GM21515 (cell line): ENCODE data around the gene VPS39.

Experiments
- ATAC-seq: cut with Tn5 transposase; IDR thresholded peaks from one replicate; pipeline ENCODE4 v1.9.1; 2021; ENCODE audit not compliant: unreplicated experiment

The VPS39 gene

DNA sequence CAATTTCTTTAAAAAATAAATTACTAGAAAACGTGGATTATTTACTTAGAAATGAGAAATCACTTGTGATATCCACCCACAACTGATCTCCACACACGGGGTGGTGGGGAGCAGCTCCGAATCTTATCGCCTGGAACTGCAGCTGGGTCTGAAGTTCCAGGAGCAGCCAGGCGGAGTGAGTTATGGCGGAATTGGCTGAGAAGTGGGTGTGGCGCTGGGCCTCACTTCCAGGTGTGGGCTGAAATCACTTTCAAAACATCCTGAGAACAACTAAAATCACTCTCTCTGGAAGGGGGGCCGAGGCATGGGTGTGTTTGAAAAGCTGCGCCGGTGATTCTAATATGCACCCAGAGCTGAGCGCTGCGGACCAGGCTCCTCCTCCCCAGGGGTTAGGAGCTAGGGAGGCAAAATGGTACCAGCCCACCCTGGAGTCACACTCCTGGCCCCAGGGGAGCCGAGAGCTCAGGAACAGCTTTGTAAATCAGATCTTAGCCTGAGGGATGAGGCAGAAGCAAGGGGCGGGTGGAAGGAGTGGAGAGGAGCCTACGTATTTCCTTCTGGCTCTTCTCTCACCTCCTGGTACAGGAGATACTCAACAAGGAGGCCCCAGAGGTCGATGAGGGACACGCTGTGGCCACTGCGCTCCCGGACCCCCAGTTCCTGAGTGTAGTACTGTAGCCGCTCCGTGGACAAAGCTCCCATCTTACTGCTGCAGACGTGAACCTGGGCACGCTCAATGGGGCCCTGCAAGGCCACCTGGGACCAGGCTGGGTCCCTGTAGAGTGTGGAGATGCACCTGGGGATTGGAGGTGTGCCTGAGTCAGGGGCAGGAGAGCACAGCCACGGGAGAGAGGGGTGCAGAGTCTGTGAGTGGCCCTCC lies 61.3 kb downstream of the VPS39 start:
- no peak for ATAC-seq

DNA sequence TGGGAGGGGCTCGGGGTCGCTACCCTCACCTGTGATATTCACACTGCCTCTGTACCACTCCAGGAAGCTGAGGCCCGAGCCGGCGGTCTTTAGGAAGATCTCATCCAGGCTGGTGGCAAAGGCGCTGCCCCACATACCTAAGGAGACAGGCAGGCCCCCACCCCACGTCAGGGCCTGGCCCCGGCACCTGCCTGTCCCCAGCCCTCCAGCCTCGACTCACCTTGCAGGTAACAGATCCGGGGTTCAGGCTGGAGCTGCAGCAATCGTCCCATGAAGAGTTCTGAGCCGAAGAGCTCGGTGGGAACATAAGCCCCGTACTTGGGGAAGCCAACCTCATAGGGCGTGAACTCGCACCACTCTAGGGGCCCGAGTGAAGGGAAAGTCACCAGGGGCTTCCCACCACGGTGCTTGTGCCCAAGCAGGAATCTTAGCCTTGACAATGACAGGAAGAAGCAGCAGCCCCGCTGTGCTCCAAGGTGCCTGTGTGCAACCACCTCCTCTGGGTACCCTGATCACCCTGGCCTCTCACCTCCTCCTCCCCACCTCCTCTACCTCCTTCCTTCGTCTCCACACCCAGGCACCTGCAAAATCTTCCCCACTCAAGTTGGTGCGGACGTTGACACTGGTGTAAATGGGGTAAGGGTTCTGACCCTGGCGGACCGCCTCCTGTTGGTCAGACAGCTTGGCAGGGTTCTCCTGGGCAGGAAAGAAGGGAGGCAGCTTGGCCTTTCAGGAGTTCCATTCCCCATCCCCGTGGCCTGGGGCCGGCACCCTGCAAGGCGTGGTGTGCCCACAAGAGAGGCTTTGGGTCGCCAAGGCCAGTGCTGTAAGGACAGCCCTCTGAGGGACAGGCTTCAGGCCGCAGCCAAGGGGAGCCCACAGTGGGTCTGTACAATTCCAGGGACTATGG lies 62.3 kb downstream of the VPS39 start:
- ATAC-seq, result no peak

DNA sequence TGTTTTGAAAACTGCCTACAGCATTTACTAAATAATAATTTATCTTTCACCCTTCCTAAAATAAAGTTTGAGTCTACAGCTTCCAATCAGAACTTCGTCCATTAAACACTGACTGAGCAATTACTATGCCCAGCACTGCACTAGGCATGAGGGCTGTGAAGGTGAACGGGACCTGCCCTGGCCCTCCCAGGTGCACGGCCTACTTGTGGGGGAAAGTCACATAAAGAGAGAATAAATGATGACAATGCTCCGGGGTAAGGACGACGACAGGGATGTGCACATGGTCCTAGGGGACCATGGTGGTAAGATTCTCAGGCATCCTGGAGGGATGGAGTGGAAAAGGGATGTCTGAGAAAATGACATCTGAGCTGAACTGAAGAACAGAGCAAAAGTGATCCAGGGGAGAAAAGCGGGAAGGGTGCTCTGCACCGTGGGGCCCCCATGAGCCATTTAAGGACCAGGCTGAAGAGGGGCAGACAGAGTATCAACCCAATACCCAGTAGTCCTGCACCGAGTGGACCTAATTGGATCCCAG lies 63.2 kb downstream of the VPS39 start:
- ATAC-seq, result no peak

DNA sequence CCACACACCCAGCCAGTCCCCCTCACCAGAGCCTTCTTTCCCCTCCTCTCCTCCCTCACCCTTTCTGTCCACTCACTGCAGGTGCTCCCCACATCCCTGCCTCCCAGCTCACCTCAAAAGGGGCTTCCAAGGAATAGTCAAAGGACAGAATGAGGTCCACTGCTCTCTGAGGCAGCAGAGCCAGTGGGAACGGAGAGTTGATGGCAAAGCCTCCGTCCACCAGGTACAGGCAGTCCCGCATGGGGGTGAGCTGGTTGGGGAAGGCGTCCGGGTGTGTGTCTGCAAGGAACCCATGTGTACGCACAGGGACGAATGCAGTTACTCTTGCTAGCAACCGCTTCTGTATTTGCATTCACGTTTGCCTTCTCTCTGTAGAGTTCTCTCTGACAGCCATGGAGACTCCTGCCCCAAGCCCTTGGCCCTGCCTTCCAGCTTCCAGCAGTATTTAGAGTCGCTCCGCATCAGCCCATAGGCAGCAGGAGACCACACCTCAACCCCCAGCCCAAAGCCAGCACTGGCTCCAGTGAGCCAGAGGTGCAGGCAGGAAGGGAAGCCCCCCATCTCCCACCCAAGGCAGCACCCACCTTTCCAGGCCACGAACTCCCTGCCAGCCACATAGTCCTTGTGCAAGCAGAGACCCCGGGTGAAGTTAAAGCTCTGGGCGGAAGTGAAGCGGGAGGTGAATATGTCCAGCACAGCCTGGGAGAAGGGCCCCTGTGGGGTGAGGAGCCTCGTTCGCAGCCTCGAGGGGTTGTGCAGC lies 64.1 kb downstream of the VPS39 start:
- ATAC-seq, result no peak

DNA sequence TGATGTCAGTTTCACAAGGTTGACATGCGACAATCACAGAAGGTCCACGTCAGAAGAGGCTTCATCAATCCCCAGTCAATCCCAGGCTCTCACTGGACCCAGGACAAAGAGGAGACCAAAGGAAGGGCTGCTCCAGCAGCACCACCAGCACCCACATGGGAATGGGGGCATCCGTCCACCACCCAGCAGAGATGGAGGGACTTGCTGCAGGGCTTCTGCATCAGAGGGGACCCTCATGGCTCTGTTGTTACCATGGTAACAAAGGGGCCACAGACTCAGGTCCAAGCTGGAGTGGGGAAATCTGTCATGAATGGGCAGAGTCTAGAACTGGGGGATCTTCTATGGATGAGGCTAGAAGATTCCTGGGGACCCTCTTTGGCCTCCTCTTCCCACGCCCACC lies 64.7 kb downstream of the VPS39 start:
- ATAC-seq, result no peak

DNA sequence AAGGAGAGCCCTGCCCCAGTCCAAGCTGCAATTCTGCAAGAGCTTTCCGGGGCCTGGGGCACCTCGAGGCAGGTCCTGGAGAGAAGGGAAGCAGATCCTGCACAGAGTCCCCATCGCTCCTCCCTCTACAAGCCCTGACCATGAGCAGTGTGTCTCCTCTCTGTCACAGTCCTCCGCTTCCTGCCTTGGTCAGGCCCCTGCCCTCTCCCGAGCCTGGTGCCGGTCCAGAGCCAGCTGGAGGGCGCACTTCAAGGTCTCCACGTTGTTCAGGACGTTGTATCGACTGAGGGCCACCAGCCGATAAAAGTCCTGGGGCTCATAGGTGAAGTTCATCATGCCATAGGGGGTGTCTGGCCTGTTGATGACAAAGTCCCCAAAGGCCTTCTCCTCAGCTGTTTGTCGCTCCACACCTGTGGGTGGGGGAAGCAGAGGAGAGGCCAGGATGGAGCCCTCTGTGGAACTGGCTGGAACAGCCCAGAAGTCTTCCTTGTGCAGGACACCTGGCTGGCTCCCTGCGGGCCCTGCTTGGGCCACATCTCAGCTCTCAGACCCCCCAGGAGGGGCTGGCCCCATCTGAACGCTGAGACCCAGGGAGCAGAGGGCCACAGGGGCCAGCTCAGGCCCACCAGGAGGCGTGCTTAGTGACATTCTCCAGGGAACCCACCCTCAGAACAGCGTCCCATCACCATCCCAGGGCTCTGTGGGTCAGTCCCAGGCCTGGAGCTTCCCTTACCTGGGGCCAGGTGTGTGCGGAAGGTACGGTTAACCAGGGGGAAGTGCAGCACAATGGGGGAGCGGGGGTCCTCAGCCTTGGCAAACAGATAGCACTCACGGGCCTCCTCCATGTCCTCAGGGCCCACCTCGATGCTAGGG lies 66.1 kb downstream of the VPS39 start:
- ATAC-seq, result no peak

DNA sequence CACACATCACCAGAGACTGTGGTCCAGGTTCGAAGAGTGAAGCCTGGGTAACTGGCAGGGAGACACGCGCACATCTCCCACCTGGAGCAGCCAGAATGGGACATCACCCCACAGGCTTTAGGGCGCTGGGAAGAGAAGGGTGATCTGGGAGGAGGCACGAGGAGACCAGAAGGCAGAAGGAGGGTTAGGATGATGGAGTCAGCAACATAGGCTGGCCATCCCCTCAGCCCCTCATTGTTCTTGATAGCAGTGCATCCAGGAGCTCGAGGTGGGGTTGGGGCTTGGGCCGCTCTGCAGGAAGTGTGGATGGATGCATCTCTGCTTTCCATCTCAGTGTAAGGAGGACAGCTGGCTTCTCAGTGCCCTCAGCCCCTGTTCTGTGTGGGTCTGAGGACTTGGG lies 66.9 kb downstream of the VPS39 start:
- no peak for ATAC-seq

DNA sequence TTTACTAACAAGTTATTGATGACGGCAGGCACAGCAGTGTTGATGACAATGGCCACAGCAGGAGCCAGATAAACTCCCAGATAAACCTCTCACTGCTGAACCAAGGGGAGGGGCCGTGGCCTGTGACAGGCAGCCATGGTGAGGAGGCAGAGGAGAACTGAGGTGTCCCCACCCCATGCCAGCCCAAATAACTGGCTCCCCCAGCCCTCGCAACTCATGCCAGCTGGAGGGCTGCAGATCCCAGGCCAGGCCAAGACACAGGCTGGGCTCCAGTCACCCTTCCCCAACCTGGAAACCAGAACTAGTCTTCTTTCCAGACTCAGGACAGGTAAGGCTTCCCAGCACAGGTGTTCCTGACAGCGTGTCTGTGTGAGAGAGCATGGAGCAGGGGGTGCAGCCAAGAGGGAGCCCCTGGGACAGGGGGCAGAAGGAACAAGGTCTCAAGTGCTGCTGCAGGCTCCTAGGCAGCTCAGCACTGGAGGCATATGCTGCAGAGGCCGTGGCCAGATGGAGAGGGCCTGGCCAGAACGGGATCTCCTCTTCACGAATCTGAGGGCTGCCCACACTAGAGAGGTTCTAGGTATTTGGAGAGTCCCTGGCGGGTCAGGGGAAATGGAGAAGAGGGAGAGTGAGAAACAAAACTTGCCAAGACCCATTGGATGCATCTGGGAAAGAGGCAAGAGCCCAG lies 67.6 kb downstream of the VPS39 start:
- ATAC-seq, result no peak

DNA sequence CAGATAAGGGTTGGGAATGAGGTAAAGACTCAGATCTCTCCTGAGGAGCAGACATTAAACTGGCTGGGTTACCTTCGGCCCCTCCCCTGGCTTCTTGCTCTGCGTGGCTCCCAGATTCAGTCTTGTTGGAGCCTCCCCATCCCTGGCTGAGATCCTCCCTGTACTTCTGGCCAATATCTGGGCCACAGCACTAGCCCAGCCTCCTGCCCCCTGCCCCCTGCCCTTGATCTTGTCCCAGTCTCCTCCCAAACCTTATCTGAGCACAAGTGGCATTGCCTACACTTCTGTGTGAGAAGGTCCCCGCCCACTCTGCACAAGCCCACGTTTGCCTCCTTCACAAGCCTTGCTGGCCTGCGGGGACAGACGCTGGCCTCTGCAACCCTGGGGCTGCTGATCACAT lies 68.5 kb downstream of the VPS39 start:
- no peak for ATAC-seq

DNA sequence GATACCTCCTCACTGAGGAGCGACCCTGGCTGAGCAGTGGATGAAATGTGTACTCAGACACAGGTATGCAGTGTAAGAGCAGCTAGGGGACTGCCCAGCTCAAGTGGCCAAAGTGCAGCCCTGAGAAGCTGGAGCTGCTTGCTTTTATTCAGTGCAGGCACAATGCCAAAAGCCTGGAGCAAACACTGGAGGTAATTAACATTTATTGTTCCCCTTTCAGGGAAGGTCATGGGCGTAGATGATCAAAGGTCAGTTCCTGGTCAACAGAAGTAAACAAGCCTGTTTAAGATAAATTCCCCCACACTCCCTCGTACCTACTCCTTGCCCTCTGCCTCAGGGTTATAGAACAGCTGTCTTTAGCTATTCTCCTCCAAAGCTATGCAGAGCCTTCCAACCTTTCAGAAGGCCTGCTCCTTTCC lies 69.1 kb downstream of the VPS39 start:
- ATAC-seq, result no peak

DNA sequence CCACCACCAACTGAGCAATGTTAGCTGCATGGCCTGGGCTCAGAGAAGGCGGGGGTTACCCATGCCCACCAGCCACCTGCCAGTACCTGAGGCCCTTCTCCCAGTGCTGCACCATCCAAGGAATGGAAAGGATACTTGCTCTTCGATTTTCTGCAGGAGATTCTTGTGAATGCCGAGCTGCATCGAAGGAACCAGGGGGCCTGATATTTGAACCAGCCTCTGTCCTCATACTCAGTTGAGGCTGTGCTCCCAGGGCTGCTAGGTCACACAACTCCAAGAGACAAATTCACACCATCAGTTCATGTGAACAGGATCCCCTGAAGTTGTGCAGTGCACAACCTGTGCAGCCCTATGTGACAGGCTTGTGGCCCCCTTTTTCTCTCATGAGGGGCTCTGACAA lies 69.7 kb downstream of the VPS39 start:
- ATAC-seq, result no peak

DNA sequence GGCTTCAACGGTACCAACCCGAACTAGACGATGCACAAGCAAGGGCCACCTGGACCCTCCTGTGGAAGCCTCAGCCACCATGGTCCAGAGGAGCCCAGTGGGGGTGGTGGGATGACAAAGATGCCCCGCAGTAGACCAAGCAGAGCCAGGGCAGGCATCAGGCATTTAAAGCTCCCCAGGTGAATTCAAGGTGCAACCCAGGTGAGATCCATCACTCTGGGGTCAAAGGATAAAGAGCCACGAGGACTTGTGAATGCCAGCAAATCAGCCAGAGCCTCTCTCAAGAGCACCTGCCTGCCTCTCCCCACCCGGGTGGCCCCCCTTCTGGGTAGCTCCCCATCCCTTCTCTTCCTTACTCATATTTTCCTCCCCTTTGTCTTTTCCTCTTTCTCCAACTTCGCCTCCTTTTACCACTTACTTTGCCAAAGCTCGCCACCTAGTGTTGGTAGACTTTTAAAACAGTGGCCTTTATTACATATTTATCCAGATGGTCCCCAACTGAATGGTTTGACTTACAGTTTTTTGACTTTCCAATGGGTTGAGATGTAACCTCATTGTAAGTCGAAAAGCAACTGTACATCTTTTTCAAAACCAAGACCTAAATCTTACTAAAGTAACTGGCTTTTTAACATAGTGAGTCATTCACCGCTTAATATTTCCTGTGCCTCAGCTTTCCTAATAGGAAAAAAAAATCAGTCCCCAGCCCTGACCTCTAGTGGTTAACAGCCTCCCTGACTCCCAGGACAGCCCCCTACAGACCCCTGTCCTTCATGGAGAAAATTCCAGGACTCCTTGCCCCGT lies 70.4 kb downstream of the VPS39 start:
- no peak for ATAC-seq

DNA sequence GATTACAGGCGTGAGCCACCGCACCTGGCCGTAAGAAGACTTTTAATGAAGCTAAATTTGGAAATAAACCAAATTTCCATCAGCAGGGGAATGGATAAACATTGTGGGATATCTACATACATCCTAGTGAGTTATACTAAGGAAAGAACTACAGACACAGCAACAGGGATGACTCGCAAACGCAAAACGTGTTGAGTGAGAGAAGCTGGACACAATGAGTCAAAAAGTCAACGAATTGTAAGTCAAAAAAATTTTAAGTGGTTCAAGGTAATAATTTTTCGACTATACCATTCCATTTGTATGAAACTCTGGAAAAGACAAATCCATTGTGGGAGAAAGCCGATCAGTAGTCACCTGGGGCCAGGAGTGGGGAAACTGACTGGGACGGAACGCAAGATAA lies 71.6 kb downstream of the VPS39 start:
- no peak for ATAC-seq

DNA sequence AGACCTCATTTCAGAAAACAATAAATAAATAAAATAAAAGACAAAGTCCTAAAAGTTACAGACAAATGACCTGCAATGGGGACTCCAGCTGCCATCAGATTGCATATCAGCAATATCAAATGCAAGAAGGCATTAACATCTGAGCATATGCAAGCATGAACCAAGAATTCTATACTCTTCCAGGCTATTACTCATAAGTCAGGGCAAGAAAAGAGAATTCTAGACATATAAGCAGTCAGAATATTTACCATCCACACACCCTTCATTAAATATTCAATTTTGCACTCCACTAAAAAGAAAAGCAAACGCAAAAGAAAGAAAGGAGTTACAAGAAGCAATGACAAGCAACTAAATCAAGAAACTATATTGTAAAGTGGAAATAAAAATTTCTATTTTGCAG lies 72.8 kb downstream of the VPS39 start:
- ATAC-seq, result no peak

DNA sequence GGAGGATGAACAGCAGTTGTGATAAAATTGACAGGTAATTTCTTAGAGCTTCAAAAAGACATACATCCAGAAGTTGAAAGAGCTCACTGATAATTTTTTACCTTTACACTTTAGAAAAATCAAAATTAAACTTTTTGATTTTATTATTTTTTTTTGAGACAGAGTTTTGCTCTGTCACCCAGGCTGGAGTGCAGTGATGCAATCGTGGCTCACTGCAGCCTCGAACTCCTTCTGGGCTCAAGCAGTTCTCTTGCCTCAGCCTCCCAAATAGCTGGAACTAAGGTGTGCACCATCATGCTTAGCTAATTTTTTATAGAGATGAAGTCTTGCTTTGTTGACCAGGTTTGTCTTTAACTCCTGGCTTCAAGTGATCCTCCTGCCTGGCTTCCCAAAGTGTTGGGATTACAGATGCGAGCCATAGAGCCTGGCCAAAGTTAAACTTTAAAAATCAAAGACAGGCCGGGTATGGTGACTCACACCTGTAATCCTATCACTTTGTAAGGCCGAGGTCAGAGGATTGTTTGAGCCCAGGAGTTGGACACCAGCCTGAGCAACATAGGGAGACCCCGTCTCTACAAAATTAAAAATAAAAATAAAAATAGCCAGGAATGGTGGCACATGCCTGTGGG lies 73.4 kb downstream of the VPS39 start:
- ATAC-seq, result no peak

DNA sequence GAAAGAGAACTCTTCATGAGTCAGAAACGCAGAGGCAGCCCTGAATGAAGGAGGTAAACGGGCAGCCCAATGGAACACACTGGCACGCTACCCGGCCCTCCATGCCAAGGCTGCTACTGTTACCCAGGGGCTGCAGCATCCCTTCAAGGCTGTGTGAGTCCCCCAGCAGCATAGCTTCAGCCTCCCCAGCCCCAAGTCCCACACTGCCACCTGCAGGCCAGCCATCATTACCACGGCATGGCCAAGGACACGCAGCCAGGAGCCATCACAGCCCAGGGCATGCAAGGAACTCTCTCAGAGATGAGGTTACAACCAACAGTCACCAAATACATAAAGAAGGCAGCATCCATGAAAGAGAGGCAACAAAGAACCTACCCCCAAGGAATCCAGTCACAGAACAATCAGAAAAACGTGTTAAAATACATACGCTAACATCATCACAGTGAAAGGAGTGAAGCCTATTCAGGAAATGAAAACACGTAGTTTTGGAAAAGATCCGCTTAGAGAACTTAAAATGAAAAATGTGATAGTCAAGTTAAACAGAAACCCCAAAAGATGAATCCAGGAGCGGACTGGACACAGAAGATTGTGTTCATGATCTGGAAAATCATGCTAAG lies 74.1 kb downstream of the VPS39 start:
- ATAC-seq, result no peak

DNA sequence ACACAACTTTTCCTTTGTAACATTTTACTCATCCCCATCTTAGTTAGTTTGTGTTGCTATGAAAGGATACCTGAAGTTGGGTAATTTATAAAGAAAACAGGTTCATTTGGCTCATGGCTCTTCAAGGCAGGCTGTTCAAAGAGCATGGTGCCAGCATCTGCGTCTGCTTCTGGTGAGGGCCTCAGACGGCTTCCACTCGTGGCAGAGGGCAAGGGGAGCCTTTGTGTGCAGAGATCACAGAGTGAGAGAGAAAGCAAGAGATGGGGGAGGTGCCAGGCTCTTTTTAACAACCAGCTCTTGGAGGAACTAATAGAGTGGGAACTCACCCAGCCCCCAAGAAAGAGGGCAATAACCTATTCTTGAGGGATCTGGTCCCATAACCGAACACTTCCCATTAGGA lies 74.7 kb downstream of the VPS39 start:
- ATAC-seq, result no peak
